GM21786 (cell line): ENCODE measurements around the gene FOXE1.

Source experiments
- ATAC-seq: cut with Tn5 transposase; IDR thresholded peaks from one replicate; pipeline ENCODE4 v1.9.1; 2021; ENCODE audit not compliant: unreplicated experiment

Gene FOXE1

GRCh38 chr9:97853056-97853843 lies at the start of gene FOXE1:
Gene FOXE1 (plus strand): TSS chr9:97853226. CDS start chr9:97853915, 689 bp downstream.
- no peak for ATAC-seq

- no peak for ATAC-seq
These were observed 49.0 kb upstream of the FOXE1 start for GRCh38 chr9:97804059-97804365.

GRCh38 chr9:97806721-97807120 lies 46.3 kb upstream of the FOXE1 start:
- no peak for ATAC-seq

- ATAC-seq, result no peak
These were observed 45.3 kb upstream of the FOXE1 start for GRCh38 chr9:97807681-97808080.

GRCh38 chr9:97808415-97808814 lies 44.6 kb upstream of the FOXE1 start:
- ATAC-seq, result no peak

- ATAC-seq, result no peak
These were observed 44.1 kb upstream of the FOXE1 start for GRCh38 chr9:97808972-97809371.

- ATAC-seq, result no peak
These were observed 43.2 kb upstream of the FOXE1 start for GRCh38 chr9:97809666-97810344.

GRCh38 chr9:97811533-97812246 lies 41.3 kb upstream of the FOXE1 start:
- ATAC-seq, result no peak

GRCh38 chr9:97812247-97812543 lies 40.8 kb upstream of the FOXE1 start:
- ATAC-seq, result no peak

- ATAC-seq, result no peak
These were observed 40.0 kb upstream of the FOXE1 start for GRCh38 chr9:97813072-97813471.

- ATAC-seq, result no peak
These were observed 33.3 kb upstream of the FOXE1 start for GRCh38 chr9:97819735-97820134.

- no peak for ATAC-seq
These were observed 32.7 kb upstream of the FOXE1 start for GRCh38 chr9:97820373-97820772.

- ATAC-seq, result no peak
These were observed 21.9 kb upstream of the FOXE1 start for GRCh38 chr9:97830884-97831829.

- ATAC-seq, result no peak
These were observed 21.0 kb upstream of the FOXE1 start for GRCh38 chr9:97831843-97832636.

GRCh38 chr9:97840521-97840920 lies 12.5 kb upstream of the FOXE1 start:
- ATAC-seq, result no peak

GRCh38 chr9:97842960-97843359 lies 10.1 kb upstream of the FOXE1 start:
- no peak for ATAC-seq

- no peak for ATAC-seq
These were observed 7.9 kb upstream of the FOXE1 start for GRCh38 chr9:97845130-97845529.

- no peak for ATAC-seq
These were observed 7.3 kb upstream of the FOXE1 start for GRCh38 chr9:97845763-97846162.

- ATAC-seq, result no peak
These were observed 6.7 kb upstream of the FOXE1 start for GRCh38 chr9:97846347-97846746.

GRCh38 chr9:97847474-97848214 lies 5.4 kb upstream of the FOXE1 start:
- no peak for ATAC-seq
